Peyer's patch (tissue), 4 donors: ENCODE measurements around the gene SAT1.

Source experiments
- POLR2A ChIP-seq, 2 donors: fragments of 450-650 bp; IDR thresholded peaks; one replicate each; pipeline ENCODE4 v1.5.1; 2017; ENCODE audit warnings: antibody characterized with exemption in 2 of 2, mild to moderate bottlenecking in 2 of 2, moderate library complexity in 2 of 2
- TF ChIP-seq, protein P1 (sequence below), 6 experiments: fragments of 450-650 bp in 4 of 6; fragments of 200-600 bp in 2 of 6; sonication (generic) in 1 of 6; IDR thresholded peaks; one replicate each; pipeline ENCODE4 v1.5.1; 2017 to 2019; ENCODE audit warnings: antibody characterized with exemption in 6 of 6, mild to moderate bottlenecking in 3 of 6, moderate library complexity in 1 of 6

DNA sequence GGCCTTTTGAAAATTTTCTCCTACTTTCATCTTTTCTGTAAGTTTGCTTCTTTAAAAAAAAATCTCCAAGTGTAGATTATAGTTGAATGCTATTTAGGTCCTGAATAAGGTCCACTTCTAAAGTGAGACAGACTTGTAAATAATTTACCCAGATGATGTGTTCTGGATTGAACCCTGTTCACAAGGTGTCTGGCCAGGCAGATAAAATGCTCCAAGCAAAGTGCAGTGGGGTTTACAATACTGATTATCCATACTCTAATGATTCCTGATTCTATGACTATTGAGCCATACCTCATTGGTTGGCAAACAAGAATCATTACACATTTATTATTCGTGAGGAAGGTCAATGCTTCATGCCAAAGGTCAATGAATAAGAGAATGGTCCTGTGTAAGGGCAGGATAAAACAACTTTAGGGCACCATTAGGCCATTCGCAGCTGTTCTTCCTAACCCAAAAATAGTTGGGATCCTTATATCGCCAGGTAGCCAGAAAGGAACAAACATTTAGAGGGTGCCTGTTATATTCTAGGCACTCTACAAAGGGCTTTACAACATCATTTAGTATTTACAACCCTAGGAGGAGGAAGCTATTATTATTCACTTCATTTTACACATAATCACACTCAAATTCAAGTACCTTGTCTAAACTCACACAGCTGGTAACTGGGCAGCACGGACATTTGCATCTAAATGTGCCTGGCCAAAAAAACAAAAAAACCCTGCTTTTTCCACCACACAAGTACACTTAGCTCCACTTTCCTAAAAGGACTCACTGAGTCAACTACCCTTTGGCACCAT lies 18.6 kb upstream of the SAT1 start:
- TF ChIP-seq, protein P1, sequence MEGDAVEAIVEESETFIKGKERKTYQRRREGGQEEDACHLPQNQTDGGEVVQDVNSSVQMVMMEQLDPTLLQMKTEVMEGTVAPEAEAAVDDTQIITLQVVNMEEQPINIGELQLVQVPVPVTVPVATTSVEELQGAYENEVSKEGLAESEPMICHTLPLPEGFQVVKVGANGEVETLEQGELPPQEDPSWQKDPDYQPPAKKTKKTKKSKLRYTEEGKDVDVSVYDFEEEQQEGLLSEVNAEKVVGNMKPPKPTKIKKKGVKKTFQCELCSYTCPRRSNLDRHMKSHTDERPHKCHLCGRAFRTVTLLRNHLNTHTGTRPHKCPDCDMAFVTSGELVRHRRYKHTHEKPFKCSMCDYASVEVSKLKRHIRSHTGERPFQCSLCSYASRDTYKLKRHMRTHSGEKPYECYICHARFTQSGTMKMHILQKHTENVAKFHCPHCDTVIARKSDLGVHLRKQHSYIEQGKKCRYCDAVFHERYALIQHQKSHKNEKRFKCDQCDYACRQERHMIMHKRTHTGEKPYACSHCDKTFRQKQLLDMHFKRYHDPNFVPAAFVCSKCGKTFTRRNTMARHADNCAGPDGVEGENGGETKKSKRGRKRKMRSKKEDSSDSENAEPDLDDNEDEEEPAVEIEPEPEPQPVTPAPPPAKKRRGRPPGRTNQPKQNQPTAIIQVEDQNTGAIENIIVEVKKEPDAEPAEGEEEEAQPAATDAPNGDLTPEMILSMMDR (IDR thresholded peaks at IDR 0.05): no peak
- TF ChIP-seq POLR2A (IDR thresholded peaks at IDR 0.05): no peak
